SK-N-DZ (cell line): ENCODE measurements around the gene ATG9A.

Source experiments
- DNase-seq: peaks from one replicate; pipeline ENCODE4 v3.0.0-alpha.2; 2015; ENCODE audit warnings: low spot score

Gene ATG9A

DNA sequence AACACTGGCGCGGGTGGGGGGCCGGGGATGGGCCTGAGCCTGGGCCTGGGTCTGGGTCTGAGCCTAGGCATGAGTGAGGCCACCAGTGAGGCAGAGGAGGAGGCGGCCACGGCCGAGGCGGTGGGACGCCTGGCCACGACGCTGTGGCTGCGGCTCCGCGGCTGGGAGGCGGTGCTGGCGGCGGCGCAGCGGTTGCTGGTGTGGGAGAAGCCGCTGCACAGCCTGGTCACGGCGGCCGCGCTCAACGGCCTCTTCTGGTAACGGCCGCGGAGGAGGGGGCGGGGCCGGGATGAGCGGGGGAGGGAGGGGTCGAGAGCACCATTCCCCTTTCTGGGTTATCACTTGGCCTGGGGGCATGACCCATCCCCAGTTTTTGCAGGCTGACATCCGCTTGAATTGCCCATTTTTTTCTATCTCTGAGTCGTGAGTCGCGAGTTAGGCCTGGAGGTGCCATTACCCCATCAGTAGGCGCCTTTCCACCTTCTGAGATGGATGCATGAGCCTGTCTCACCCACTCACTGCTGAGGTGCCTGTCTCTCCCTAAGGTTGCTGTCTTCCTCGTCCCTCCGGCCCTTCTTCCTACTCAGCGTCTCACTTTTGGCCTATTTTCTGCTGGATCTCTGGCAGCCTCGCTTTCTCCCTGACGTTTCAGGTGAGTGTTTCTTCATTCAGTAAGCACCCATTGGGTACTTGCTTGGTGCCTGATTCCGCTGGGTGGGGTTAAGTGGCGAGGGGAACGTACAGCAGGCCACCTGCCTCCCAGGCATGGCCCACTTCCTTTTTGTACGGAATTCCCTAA is 50.9 kb downstream of the ATG9A start:
- peak; percentile 42 for DNase-seq

DNA sequence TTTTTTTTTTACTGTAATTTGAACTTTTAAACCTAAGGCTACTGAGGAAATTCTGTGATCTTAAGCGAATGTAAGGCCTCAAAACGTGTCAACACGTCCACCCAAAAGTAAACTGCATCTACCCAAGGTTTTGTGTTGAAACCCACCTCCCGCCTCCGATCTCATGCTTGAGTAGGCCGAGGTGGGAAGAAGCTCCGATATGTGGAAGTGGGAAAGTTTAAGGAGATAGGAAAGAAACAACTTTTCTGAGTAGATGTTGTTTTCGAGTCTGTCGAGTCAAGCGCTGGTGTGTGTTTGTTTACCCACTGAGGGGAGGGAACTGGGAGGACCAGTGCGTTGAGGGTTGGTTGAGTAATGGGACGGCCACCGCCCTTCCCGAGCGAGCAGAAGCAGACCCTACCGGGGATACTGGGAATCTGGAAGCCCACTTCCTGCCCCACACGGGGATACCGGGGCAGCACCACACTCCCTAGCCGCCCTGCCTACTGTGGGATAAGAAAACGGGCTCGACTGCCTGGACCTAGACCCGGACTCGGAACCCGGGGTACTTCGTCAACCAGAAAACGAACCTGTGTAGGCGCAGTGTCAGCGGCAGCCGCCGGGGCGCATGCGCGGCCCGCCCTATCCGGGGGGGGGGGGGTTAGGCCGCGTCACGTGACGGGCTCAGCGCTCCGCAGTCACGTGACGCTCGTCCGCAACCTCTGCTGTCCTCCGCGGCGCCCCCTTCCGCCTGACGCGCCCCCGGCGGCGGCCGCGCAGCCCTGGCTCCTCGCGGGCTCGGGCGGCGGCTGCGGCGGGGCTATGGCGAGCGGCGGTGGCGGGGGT is 51.7 kb downstream of the ATG9A start, which contains the start of gene RETREG2:
Gene RETREG2, plus strand, starts transcription at position 724 of the 825 bp plus-strand sequence. Its CDS starts 78 bp downstream, at position 802.
- DNase-seq = peak; percentile 87

DNA sequence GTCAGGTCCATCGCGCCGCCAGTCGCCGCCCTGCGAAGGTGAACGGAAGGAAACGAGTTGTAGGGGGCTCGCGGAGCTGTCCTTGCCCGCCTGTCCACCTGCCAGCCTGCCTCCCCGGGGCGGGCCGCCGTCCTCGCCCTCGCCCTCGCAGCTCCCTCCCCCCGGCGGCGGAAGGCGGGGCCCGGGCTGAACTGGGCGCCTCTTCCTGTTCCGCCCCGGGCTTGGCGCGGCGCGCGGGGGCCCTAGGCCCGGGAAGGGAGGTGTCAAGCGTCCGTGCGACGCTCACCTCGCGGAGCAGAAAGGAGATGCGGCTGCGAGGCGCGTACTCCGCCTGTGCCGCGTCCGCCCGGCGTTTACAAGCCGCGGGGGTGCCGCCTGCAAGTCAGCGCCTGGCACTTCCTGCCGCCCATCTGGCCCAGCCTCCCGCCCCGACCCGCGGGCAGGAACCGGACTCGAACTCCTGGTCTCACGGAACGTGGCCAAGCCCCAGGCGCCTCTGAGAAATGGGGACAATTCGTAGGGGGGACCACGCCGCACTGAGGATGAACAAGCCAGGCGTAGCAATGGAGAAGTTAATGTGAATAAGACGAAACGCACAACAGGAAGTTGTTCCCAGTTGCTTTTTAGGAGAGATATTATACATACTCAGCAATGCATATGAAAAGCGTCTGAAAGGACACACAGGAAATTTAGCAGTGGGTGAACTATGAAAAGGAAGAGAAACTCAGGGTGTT is 52.5 kb downstream of the ATG9A start, which contains the start of gene CNPPD1:
Gene CNPPD1, minus strand, starts transcription at position 108 of the 734 bp plus-strand sequence. Its CDS starts 97 bp downstream, at position 11.
- DNase-seq = peak; percentile 83

DNA sequence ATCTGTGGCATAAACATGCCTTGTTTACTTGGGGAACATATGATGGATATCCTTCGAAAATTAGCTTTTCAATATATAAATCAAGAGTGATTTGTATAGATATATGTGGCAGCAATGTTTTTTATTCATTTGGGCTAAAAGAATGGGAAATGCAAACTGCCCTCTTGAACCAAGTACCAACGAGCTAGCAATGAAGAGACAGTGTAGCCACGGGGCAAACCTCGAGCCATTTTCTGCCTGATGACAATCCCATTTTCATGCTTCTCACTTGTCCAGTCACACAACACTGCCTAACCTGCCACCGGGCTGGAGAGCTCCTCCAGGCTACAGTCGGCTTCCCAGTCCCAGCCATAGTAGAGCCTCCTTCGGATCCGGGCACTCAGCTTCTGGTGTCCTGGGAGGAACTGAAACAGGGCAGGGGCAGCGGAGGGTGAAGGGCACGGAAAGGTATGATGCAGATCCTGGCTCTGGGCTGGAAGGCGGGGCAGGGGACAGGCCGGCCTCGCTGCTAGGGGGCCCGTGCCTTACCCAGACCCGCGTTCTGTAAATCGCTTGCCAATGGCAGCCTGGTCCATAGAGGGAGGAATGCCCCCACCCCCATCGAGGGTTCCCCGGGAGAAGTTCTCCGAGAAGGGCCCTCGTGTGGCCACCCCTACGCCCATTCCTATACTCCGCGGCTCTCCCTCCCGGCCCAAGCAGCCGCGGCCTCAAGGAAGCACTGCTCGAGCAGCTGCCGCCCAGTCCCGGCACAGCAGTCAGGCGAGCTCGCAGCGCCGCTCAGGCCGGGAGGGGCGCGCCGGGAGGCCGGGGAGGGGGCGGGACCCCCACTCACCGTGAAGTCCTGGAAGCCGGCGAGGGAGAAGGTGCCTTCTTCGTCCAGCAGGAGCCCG is 53.3 kb downstream of the ATG9A start:
- peak; percentile 61 for DNase-seq

DNA sequence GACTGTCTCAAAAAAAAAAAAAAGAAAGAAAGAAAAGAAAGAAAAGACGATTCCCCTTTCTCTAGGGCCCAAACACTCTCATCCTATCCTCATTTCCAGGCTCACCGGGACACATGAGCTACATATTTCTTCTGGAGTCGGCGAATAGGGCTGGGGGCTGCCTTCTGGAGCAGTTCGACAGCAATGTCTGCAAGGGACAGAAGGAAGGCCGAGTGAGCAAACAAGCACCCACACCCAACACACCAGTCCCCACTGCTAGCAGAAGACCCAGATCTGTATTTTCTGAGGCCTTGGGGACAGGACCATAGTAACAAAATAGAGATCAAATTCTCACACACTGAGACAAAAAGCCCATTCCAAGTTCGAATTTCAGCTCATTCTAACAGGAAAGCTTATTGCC is 54.0 kb downstream of the ATG9A start:
- no peak for DNase-seq

DNA sequence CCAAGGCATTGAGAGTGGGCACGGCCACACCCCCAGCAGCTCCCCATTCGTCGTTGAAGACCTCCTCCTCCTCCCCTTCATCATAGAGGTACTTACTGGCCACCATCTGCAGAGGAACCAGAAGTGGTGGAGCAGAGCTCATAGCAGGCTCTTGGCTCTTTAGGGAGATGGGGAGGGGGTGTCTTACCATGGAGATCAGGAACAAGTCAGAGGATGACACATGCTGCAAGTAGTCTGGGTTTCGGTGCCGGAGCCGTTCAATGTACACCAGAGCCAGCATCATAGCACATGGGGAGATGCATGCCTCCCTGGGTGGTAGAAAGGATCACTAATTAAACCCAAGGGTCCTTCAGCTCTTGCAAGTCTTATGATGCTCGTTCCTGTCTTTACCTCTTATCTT is 54.6 kb downstream of the ATG9A start:
- no peak for DNase-seq

DNA sequence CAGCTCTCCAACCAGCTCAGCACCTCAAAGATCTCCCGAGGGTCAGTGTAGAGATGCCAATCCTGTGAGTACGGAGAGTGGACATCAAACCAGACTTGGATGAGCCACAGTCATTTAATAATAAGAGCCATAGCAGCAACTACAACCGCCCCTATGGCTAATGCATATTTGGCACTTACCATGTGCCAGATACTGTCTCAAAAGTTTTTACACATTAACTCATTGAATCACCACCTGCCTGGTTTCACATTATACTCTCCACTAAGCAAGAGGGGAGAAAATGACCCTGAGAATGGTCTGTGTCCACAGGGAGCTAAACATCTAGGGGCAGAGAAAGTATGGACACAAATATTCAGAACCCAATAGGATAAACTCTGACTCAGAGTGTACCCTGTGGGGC is 55.3 kb downstream of the ATG9A start:
- no peak for DNase-seq

DNA sequence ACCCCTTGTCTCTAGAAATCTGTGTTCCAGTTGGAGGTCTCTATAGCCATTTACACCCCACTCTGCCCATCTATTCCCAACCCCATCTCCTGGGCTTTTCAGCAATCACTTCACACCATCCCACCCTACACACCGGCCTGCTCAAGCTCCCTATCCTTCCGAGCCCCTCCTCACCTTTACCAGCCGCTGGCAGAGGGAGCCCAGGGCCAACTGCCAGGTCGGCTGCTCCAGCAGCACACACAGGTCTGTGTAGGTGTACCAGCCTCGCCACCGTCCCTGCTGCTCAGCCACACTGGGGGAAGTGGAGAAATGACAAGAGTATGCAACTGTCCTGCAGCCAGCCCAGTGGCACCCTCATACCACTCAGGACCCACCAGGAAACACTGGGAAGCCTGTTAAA is 56.3 kb downstream of the ATG9A start:
- DNase-seq = no peak

DNA sequence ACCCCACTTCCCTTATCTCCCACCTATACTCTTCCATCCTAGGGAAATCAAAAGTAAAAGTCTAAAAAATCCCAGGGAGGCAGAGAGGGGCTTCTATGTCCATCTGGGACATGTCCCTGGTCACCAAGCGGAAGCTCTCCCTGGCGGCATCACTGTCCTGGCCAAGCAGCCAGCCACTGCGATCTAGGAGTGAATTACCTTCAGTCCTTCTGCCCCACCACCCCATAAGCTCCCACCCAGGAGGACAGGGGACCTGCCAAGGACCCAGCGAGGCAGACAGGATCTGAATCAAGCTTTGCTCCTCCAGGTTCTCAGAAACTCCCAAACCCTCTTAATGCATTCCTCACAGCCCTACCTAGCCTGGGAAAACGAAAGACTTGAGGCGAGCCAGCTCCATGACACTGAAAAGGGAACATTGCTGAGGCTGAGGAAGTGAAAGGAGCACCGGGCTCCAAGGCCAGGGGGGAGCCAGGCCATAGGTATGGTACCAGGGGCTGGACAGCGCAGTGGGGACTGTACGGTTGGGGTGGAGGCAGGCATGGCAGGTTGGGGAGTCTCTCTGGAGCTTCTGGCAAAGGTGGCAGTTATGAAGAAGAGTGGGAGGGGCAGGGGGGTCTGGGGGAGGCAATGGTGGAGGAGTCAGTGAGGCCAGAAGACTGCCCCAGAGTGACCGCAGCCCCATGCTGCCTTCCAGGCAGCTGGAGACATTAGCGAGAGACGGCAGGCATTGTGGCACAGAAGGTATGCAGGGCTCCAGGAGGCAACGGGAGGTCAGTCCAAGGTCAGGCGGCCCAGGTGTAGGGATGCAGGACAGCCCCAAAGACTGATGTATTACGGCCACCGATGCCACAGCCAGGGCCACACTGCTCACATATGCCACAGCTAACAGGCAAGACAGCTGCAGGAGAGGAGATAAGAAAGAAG is 56.9 kb downstream of the ATG9A start:
- DNase-seq = no peak

DNA sequence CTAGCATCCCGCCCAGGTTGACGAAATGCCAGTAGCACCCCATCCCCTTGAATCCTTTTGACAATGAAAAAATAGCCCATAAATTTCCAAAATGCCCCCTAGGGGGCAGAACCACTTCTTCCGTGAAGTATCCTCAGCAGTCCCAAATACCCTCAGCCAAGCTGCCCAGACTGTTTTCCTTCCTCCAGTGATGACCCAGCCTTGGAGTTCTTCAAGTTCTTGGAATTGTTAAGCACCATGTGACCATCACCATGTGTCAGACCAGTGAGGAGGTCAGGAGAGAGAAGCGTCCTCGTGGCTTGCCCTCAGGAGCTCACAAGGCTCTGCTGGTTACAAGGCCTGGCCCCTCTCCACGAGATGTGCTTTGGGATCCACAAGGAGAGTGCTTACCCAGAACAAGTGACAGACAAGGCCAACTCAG is 58.2 kb downstream of the ATG9A start:
- DNase-seq = peak; percentile 55

DNA sequence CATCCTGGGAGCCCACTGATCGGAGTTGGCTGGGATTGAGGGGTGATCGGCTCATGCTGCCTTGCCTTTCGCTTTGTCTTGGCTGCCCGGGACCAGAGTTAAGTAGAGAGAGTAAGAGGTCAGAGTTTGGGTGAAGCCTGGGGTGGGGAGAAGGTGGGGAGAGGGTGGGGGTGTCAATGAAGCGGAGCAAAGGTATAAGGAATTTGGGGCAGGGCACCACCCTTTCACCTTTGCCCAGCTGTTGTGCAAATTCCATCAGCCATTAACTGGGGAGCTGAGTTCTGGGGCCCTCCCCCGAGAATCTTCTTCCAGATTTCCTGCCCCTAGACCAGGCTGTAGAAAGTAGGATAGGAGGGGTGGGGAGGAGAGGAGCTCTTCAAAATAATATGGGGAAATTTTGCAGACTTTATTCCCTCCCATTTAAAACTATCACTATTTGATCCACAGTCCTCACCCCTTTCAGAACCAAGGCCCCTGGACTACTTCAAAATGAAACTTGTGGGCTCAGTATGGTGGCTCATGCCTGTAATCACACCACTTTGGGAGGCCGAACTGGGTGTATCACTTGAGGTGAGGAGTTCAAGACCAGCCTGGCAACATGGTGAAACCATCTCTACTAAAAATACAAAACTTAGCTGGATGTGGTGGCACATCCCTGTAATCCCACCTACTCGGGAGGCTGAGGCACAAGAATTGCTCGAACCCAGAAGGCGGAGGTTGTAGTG is 59.3 kb downstream of the ATG9A start, which contains the start of gene SLC23A3:
Gene SLC23A3, minus strand, starts transcription at position 100 of the 725 bp plus-strand sequence. Its CDS starts 45 bp downstream, at position 55.
- DNase-seq = no peak
